ENCODE data around the gene KRT37.

The KRT37 gene

GRCh38 chr17:41456204-41456603, 31.8 kb upstream of the KRT37 start:
- Histone ChIP-seq H3K4me3 (ENCODE audit: low read depth, low read length, poor library complexity, severe bottlenecking) (no peak overlapping the region), H3K4me1 (ENCODE audit: insufficient read depth, low read length, severe bottlenecking) (no peaks in the 10 kb centered on the region), H3K79me2 (ENCODE audit: insufficient read depth, low read length) (no peaks in the 10 kb centered on the region), H3K27me3 (ENCODE audit: insufficient read depth, low read length) (peaks cover 4% of the 10 kb centered on the region; the same call in 1 of the 2 replicates), H3K9ac (ENCODE audit: low read length) (no peak overlapping the region), H3K36me3 (ENCODE audit: insufficient read depth, low read length) (no peaks in the 10 kb centered on the region), H3K9me2 (ENCODE audit: low read depth, low read length) (no peaks in the 10 kb centered on the region), H3K9me3 (ENCODE audit: low read length) (no peaks in the 10 kb centered on the region), H3K27ac (ENCODE audit: low read depth, low read length, poor library complexity, severe bottlenecking) (no peak overlapping the region), H2AFZ (ENCODE audit: low read length) (no peak overlapping the region), H4K20me1 (ENCODE audit: insufficient read depth, low read length) (no peaks in the 10 kb centered on the region), H3F3A (ENCODE audit: insufficient read depth, low read length) (no peaks in the 10 kb centered on the region), H3K4me2 (ENCODE audit: low read length) (no peak overlapping the region)
- TF ChIP-seq, protein P1, sequence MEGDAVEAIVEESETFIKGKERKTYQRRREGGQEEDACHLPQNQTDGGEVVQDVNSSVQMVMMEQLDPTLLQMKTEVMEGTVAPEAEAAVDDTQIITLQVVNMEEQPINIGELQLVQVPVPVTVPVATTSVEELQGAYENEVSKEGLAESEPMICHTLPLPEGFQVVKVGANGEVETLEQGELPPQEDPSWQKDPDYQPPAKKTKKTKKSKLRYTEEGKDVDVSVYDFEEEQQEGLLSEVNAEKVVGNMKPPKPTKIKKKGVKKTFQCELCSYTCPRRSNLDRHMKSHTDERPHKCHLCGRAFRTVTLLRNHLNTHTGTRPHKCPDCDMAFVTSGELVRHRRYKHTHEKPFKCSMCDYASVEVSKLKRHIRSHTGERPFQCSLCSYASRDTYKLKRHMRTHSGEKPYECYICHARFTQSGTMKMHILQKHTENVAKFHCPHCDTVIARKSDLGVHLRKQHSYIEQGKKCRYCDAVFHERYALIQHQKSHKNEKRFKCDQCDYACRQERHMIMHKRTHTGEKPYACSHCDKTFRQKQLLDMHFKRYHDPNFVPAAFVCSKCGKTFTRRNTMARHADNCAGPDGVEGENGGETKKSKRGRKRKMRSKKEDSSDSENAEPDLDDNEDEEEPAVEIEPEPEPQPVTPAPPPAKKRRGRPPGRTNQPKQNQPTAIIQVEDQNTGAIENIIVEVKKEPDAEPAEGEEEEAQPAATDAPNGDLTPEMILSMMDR (IDR thresholded peaks at IDR 0.05; ENCODE audit: low read length) = no peak
- TF ChIP-seq EZH2 (IDR thresholded peaks at IDR 0.05; ENCODE audit: borderline replicate concordance, low read length) = no peak

GRCh38 chr17:41455236-41455635, 30.9 kb upstream of the KRT37 start:
- Histone ChIP-seq H2AFZ (ENCODE audit: low read length) (no peak overlapping the region), H3K27ac (ENCODE audit: low read depth, low read length, poor library complexity, severe bottlenecking) (no peak overlapping the region), H3K4me1 (ENCODE audit: insufficient read depth, low read length, severe bottlenecking) (no peaks in the 10 kb centered on the region), H3K4me3 (ENCODE audit: low read depth, low read length, poor library complexity, severe bottlenecking) (no peak overlapping the region), H4K20me1 (ENCODE audit: insufficient read depth, low read length) (no peaks in the 10 kb centered on the region), H3K9me2 (ENCODE audit: low read depth, low read length) (no peaks in the 10 kb centered on the region), H3K36me3 (ENCODE audit: insufficient read depth, low read length) (no peaks in the 10 kb centered on the region), H3F3A (ENCODE audit: insufficient read depth, low read length) (no peaks in the 10 kb centered on the region), H3K27me3 (ENCODE audit: insufficient read depth, low read length) (peaks cover 4% of the 10 kb centered on the region; the same call in 1 of the 2 replicates), H3K79me2 (ENCODE audit: insufficient read depth, low read length) (no peaks in the 10 kb centered on the region), H3K4me2 (ENCODE audit: low read length) (no peak overlapping the region), H3K9me3 (ENCODE audit: low read length) (no peaks in the 10 kb centered on the region), H3K9ac (ENCODE audit: low read length) (no peak overlapping the region)
- TF ChIP-seq, protein P1 (IDR thresholded peaks at IDR 0.05; ENCODE audit: low read length) = no peak
- no peak for TF ChIP-seq EZH2 (IDR thresholded peaks at IDR 0.05; ENCODE audit: borderline replicate concordance, low read length)

DNA sequence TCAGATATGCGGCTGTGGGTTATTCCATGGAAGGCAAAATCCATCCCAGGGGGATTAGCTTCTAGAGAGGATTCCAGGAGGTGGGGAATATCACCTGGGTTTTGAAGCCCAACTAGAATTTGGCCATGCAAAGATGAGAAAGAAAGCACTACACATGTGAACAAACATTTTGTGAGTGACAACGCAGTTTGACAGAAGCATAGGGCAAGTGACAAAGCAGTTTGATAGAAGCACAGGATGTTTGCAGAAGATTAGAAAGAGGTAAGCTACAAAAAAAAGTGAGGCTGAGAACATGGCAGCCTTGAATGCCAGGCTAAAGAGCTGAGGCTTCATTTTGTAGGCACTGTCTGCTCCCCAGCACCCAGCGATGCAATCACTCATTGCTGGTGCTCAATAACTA, 28.7 kb upstream of the KRT37 start:
- H3K79me2 ChIP-seq (ENCODE audit: insufficient read depth, low read length) = no peaks in the 10 kb centered on the region
- H3K27ac ChIP-seq (ENCODE audit: low read depth, low read length, poor library complexity, severe bottlenecking) = no peak overlapping the region
- H2AFZ ChIP-seq (ENCODE audit: low read length) = no peak overlapping the region
- H3K9me3 ChIP-seq (ENCODE audit: low read length) = no peaks in the 10 kb centered on the region
- TF ChIP-seq, protein P1 (IDR thresholded peaks at IDR 0.05; ENCODE audit: low read length) = no peak
- no peak for TF ChIP-seq EZH2 (IDR thresholded peaks at IDR 0.05; ENCODE audit: borderline replicate concordance, low read length)
- H3K4me1 ChIP-seq (ENCODE audit: insufficient read depth, low read length, severe bottlenecking) = no peaks in the 10 kb centered on the region
- no peak overlapping the region for H3K4me2 ChIP-seq (ENCODE audit: low read length)
- H3F3A ChIP-seq (ENCODE audit: insufficient read depth, low read length) = no peaks in the 10 kb centered on the region
- no peaks in the 10 kb centered on the region for H3K9me2 ChIP-seq (ENCODE audit: low read depth, low read length)
- no peaks in the 10 kb centered on the region for H4K20me1 ChIP-seq (ENCODE audit: insufficient read depth, low read length)
- H3K4me3 ChIP-seq (ENCODE audit: low read depth, low read length, poor library complexity, severe bottlenecking) = no peak overlapping the region
- H3K27me3 ChIP-seq (ENCODE audit: insufficient read depth, low read length) = no peaks in the 10 kb centered on the region; the same call in 1 of the 2 replicates
- H3K9ac ChIP-seq (ENCODE audit: low read length) = no peak overlapping the region
- H3K36me3 ChIP-seq (ENCODE audit: insufficient read depth, low read length) = no peaks in the 10 kb centered on the region
